HepG2 (cell line): ENCODE results near the gene PTPN12. TPM values are rescaled to one million over a fixed set of nuclear protein-coding genes. Genes with fewer than 3 reads are reported as not detected.

Source experiments
- AGO2 ChIP-seq: fragments of 200-400 bp; formaldehyde crosslinking; optimal IDR thresholded peaks from 2 replicates; pipeline ENCODE3; 2017; ENCODE audit warnings: mild to moderate bottlenecking, low read depth, low read length, moderate library complexity
- ARID2 ChIP-seq: sonication (generic); formaldehyde crosslinking; IDR thresholded peaks from 2 replicates; pipeline ENCODE4 v1.8.1; 2022; ENCODE audit warnings: mild to moderate bottlenecking, missing genetic modification reagents, borderline replicate concordance
- ETV5 ChIP-seq: IDR thresholded peaks from 2 replicates; pipeline ENCODE4 v1.6.1; 2018; ENCODE audit warnings: missing biosample characterization, missing genetic modification reagents, inconsistent platforms, borderline replicate concordance
- IKZF1 ChIP-seq: fragments of 450-650 bp; IDR thresholded peaks from 2 replicates; pipeline ENCODE4 v1.7.1; 2016
- ISL2 ChIP-seq: sonication (generic); formaldehyde crosslinking; IDR thresholded peaks from 2 replicates; pipeline ENCODE4 v1.5.0; 2020; ENCODE audit warnings: missing genetic modification reagents
- MTF1 ChIP-seq: sonication (generic); formaldehyde crosslinking; IDR thresholded peaks from 2 replicates; pipeline ENCODE4 v1.5.0; 2020; ENCODE audit warnings: missing genetic modification reagents
- POLR2AphosphoS5 ChIP-seq: IDR thresholded peaks from 2 replicates; pipeline ENCODE4 v1.6.1; 2012; ENCODE audit warnings: low read depth, low read length
- SMAD1 ChIP-seq: sonication (generic); formaldehyde crosslinking; IDR thresholded peaks from 2 replicates; pipeline ENCODE4 v1.4.0; 2020; ENCODE audit warnings: missing genetic modification reagents, low read depth, mild to moderate bottlenecking, borderline replicate concordance
- SMAD3 ChIP-seq: sonication (generic); formaldehyde crosslinking; IDR thresholded peaks from 2 replicates; pipeline ENCODE4 v1.4.0; 2020; ENCODE audit warnings: missing genetic modification reagents
- SP1 ChIP-seq, 2 experiments: fragments of 450-650 bp in 1 of 2; sonication (generic) in 1 of 2; formaldehyde crosslinking in 1 of 2; IDR thresholded peaks; 2 replicates each; pipeline versions ENCODE4 v1.4.0 to v1.6.1; 2016 to 2020; ENCODE audit warnings: missing genetic modification reagents in 1 of 2
- ZBTB49 ChIP-seq: sonication (generic); formaldehyde crosslinking; IDR thresholded peaks from 2 replicates; pipeline ENCODE4 v1.4.0; 2020; ENCODE audit warnings: missing genetic modification reagents, borderline replicate concordance
- ZFP36L1 ChIP-seq: sonication (generic); formaldehyde crosslinking; IDR thresholded peaks from 2 replicates; pipeline ENCODE4 v1.8.0; 2022; ENCODE audit warnings: mild to moderate bottlenecking, missing genetic modification reagents, moderate library complexity
- ZFP90 ChIP-seq: sonication (generic); formaldehyde crosslinking; IDR thresholded peaks from 2 replicates; pipeline ENCODE4 v1.8.0; 2022; ENCODE audit warnings: missing genetic modification reagents, mild to moderate bottlenecking, inconsistent platforms, borderline replicate concordance
- ZFY ChIP-seq: sonication (generic); formaldehyde crosslinking; IDR thresholded peaks from 2 replicates; pipeline ENCODE4 v1.4.0; 2020; ENCODE audit warnings: missing genetic modification reagents
- ZFYVE20 ChIP-seq: sonication (generic); formaldehyde crosslinking; IDR thresholded peaks from 2 replicates; pipeline ENCODE4 v1.8.0; 2023; ENCODE audit warnings: low read depth, mild to moderate bottlenecking, moderate library complexity, missing genetic modification reagents, borderline replicate concordance
- ZNF143 ChIP-seq: sonication (generic); formaldehyde crosslinking; IDR thresholded peaks from 2 replicates; pipeline ENCODE4 v1.4.0; 2020; ENCODE audit warnings: missing genetic modification reagents
- ZNF441 ChIP-seq: sonication (generic); formaldehyde crosslinking; IDR thresholded peaks from 2 replicates; pipeline ENCODE4 v1.7.0; 2021; ENCODE audit warnings: missing genetic modification reagents, borderline replicate concordance
- polyA plus RNA-seq, 8 experiments: library from polyadenylated mRNA; depleted of rRNA in 3 of 8; stranded (reverse) in 7 of 8; unstranded in 1 of 8; fragments of >200 nt; fragmentation: Illumina TruSeq in 4 of 8; extraction: Trizol in 4 of 8; gene quantifications; 2 replicates each; pipeline versions ENCODE4 v1.2.1 to v1.2.3, GENCODE V29; 2011 to 2016; ENCODE audit warnings: low read depth in 4 of 8, missing spikeins in 1 of 8, mixed read lengths in 1 of 8; ENCODE audit not compliant: insufficient read depth in 1 of 8
- total RNA-seq, 5 experiments: library from RNA; depleted of rRNA; stranded (reverse); fragments of >200 nt; fragmentation: Illumina TruSeq; extraction: Trizol; gene quantifications; 2 replicates each; pipeline ENCODE4 v1.2.3, GENCODE V29; 2016; ENCODE audit warnings: low read depth in 1 of 5
- TF ChIP-seq, protein P1 (sequence below): sonication (generic); formaldehyde crosslinking; IDR thresholded peaks from 2 replicates; pipeline ENCODE4 v1.5.0; 2020; ENCODE audit warnings: mild to moderate bottlenecking, missing genetic modification reagents, borderline replicate concordance
- TF ChIP-seq, protein P2 (sequence below): sonication (generic); formaldehyde crosslinking; IDR thresholded peaks from 2 replicates; pipeline ENCODE4 v1.5.0; 2020; ENCODE audit warnings: missing genetic modification reagents
- TF ChIP-seq, protein P3 (sequence below): sonication (generic); formaldehyde crosslinking; IDR thresholded peaks from 2 replicates; pipeline ENCODE4 v1.4.0; 2020; ENCODE audit warnings: missing genetic modification reagents
- TF ChIP-seq, protein P4 (sequence below): sonication (generic); formaldehyde crosslinking; IDR thresholded peaks from 2 replicates; pipeline ENCODE4 v1.5.1; 2020; ENCODE audit warnings: mild to moderate bottlenecking, missing genetic modification reagents, moderate library complexity

PTPN12 gene
- total and polyA plus RNA-seq, 2 of the 13 experiments (the other 11 are each of a cell fraction or from before 2014, with no cell fraction given), result 22.9 to 56.8 TPM

- TF ChIP-seq, protein P1, sequence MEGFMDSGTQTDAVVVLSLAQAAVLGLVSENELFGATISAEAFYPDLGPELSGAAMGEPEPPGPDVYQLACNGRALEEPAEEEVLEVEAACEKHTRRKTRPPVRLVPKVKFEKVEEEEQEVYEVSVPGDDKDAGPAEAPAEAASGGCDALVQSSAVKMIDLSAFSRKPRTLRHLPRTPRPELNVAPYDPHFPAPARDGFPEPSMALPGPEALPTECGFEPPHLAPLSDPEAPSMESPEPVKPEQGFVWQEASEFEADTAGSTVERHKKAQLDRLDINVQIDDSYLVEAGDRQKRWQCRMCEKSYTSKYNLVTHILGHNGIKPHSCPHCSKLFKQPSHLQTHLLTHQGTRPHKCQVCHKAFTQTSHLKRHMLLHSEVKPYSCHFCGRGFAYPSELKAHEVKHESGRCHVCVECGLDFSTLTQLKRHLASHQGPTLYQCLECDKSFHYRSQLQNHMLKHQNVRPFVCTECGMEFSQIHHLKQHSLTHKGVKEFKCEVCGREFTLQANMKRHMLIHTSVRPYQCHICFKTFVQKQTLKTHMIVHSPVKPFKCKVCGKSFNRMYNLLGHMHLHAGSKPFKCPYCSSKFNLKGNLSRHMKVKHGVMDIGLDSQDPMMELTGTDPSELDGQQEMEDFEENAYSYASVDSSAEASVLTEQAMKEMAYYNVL (CRISPR knock-in tag), result no peak
- peak; percentile 64 for TF ChIP-seq ZNF143 (CRISPR knock-in tag)
- peak; percentile 53 for TF ChIP-seq AGO2
- no peak for TF ChIP-seq MTF1 (CRISPR knock-in tag)
- TF ChIP-seq, protein P2, sequence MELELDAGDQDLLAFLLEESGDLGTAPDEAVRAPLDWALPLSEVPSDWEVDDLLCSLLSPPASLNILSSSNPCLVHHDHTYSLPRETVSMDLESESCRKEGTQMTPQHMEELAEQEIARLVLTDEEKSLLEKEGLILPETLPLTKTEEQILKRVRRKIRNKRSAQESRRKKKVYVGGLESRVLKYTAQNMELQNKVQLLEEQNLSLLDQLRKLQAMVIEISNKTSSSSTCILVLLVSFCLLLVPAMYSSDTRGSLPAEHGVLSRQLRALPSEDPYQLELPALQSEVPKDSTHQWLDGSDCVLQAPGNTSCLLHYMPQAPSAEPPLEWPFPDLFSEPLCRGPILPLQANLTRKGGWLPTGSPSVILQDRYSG (CRISPR knock-in tag), result no peak
- peak; percentile 80 for TF ChIP-seq SMAD3 (CRISPR knock-in tag)
- peak; percentile 98 for TF ChIP-seq POLR2AphosphoS5
- TF ChIP-seq, protein P3, sequence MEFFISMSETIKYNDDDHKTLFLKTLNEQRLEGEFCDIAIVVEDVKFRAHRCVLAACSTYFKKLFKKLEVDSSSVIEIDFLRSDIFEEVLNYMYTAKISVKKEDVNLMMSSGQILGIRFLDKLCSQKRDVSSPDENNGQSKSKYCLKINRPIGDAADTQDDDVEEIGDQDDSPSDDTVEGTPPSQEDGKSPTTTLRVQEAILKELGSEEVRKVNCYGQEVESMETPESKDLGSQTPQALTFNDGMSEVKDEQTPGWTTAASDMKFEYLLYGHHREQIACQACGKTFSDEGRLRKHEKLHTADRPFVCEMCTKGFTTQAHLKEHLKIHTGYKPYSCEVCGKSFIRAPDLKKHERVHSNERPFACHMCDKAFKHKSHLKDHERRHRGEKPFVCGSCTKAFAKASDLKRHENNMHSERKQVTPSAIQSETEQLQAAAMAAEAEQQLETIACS, result peak; percentile 85
- TF ChIP-seq ZFYVE20, result 0 out of 2 replicates have a peak, but pooled peaks have one; percentile 27
- no peak for TF ChIP-seq ZBTB49 (CRISPR knock-in tag)
- peak; percentile 60; the same call in 1 of the 2 replicates for TF ChIP-seq ZFP90 (CRISPR knock-in tag)
- TF ChIP-seq IKZF1, result no peak
- TF ChIP-seq ZFY (CRISPR knock-in tag), result peak; percentile 52; the same call in 1 of the 2 replicates
- TF ChIP-seq ARID2 (CRISPR knock-in tag), result no peak
- TF ChIP-seq, protein P4, sequence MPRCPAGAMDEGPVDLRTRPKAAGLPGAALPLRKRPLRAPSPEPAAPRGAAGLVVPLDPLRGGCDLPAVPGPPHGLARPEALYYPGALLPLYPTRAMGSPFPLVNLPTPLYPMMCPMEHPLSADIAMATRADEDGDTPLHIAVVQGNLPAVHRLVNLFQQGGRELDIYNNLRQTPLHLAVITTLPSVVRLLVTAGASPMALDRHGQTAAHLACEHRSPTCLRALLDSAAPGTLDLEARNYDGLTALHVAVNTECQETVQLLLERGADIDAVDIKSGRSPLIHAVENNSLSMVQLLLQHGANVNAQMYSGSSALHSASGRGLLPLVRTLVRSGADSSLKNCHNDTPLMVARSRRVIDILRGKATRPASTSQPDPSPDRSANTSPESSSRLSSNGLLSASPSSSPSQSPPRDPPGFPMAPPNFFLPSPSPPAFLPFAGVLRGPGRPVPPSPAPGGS (CRISPR knock-in tag), result no peak
- TF ChIP-seq ISL2, result peak; percentile 62; the same call in 1 of the 2 replicates
- TF ChIP-seq ETV5 (CRISPR knock-in tag), result peak; percentile 71; the same call in 1 of the 2 replicates
- TF ChIP-seq SMAD1, result 0 out of 2 replicates have a peak, but pooled peaks have one; percentile 52
- TF ChIP-seq ZFP36L1 (CRISPR knock-in tag), result 0 out of 2 replicates have a peak, but pooled peaks have one; percentile 35
- TF ChIP-seq ZNF441, result no peak
- no peak for TF ChIP-seq SP1 (IDR thresholded peaks at IDR 0.05)
- peak; percentile 88 for TF ChIP-seq SP1 (CRISPR knock-in tag; IDR thresholded peaks at IDR 0.05)
These were observed 521 bp upstream of the PTPN12 start (continued) for GRCh38 chr7:77536413-77537135.
